Panc1 (cell line): ENCODE measurements around the gene U2SURP.
"Not testable (repeated sequence)": the region's sequence is repeated elsewhere in the genome, so short reads cannot be mapped to it uniquely, and the experiment has no call there.

ENCODE experiments used
- CTCF ChIP-seq: fragments of 450-650 bp; IDR thresholded peaks from 2 replicates; pipeline ENCODE4 v1.5.1; 2017; ENCODE audit warnings: mild to moderate bottlenecking
- REST ChIP-seq, 2 experiments: IDR thresholded peaks; 2 replicates each; pipeline ENCODE4 v1.6.1; 2011 to 2012; ENCODE audit warnings: low read depth in 2 of 2, control low read depth in 1 of 2, low read length in 1 of 2, mild to moderate bottlenecking in 1 of 2, moderate library complexity in 1 of 2; ENCODE audit not compliant: insufficient read depth in 1 of 2
- SIN3A ChIP-seq: IDR thresholded peaks from 2 replicates; pipeline ENCODE4 v1.6.1; 2012; ENCODE audit warnings: low read depth, mild to moderate bottlenecking, low read length, moderate library complexity, borderline replicate concordance; ENCODE audit not compliant: insufficient read depth

DNA sequence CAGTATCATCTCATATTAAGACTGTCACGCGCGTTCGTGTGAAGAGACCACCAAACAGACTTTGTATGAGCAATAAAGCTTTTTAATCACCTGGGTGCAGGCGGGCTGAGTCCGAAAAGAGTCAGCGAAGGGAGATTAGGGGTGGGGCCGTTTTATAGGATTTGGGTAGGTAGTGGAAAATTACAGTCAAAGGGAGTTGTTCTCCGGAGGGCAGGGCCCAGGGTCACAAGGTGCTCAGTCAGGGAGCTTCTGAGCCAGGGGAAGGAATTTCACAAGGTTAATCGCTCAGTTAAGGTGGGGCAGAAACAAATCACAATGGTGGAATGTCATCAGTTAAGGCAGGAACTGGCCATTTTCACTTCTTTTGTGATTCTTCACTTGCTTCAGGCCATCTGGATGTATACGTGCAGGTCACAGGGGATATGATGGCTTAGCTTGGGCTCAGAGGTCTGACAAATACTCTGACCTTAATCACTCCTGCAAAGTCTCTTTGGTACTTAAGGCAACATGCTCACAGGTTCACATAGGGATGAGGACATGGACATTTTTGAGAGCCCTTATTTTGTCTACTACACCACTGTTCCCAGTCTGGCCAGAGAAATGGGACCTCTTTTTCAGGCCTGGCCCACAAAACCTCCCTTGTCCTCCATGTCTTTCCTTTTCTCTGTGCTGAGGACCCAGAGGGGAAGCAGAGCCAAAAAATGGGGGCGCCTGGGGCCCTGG is 71.1 kb downstream of the U2SURP start:
- not testable (repeated sequence) for TF ChIP-seq SIN3A; CTCF; REST (IDR thresholded peaks at IDR 0.05; ENCODE audit: insufficient read depth in 1 of 2, low read depth in 2 of 2, low read length in 1 of 2)
